Hematopoietic multipotent progenitor cell treated with erythropoietin and hydrocortisone succinate and interleukin-3 and kit ligand, for 8 days (in vitro differentiated cells): ENCODE measurements around the gene NFE2L1.
A peak's percentile ranks its signal among the peaks of the same experiment; 100 is the strongest.
"Not testable (repeated sequence)": the region's sequence is repeated elsewhere in the genome, so short reads cannot be mapped to it uniquely, and the experiment has no call there.

ENCODE experiments used
- DNase-seq: peaks from one replicate; pipeline ENCODE4 v3.0.0-alpha.2; 2015

Gene NFE2L1

GRCh38 chr17:48070195-48070594, 22.0 kb downstream of the NFE2L1 start:
- DNase-seq = no peak

DNA sequence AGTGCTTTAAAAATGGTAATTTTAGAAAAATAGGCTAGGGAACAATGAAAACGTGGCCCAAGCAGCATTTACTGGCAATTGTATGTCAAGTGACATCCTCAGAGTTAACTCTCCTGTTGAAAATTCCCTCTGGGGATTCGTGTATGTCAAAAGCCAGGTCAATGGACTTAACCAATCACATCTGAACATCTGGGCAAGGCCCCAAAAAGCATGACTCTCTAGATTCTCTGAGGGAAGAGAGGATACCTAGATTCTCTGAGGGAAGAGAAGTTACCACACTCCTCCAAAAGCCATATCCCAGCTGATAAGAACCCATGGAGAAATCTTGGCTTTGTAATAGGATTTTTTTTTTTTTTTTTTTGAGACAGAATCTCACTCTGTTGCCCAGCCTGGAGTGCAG, 23.5 kb downstream of the NFE2L1 start:
- no peak for DNase-seq

GRCh38 chr17:48072811-48073210, 24.7 kb downstream of the NFE2L1 start:
- not testable (repeated sequence) for DNase-seq

DNA sequence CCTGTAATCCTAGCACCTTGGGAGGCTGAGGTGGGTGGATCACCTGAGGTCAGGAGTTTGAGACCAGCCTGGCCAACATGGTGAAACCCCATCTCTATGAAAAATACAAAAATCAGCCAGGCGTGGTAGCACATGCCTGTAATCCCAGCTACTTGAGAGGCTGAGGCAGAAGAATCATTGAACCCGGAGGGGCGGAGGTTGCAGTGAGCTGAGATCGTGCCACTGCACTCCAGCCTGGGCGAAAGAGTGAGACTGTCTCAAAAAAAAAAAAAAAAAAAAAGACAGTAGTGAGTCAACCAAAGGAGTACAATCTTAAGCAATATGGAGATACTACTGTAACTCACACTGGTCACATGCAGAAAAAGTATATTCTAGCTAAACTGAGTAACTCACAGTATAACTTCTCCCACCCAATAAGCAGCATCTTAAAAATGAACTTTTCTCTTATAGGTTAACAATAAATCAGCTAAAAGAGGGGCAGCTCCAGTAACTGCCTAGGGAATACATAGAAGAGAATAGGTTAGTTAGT, 25.5 kb downstream of the NFE2L1 start:
- not testable (repeated sequence) for DNase-seq

DNA sequence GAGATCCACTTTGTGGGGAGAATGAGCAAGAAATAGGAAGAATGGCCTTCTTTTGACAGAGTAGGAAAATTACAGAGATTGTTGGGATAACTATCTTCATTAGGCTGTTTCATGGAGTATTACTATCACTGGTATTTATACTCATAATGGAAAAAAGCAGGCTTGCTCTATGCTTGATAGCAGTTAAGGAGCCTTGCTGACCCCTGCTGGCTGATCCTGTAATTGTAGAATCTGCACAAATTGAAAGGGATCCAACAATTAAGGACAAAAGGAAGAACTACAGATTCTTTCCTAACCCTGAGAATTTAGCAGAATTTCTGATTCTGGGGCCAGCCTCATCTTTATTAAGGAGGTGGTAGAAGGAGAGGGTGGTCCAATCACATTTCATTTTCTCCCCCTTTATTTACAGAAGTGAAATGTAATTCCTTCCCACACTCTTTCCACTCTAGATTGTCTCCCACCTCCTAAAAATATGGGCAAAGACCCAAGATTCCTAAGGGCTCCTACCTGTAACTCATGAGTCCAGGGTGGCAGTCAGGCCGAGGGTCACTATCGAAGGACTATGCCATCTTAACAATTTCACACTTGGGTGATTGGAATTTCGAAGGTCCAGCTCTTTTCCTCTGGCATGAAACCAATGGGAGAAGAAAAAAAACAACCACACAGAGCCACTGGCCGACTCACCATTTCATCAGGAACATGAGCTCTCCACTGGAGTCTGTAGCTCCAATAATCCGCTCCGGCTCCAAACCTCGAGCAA, 26.3 kb downstream of the NFE2L1 start:
- peak; percentile 85 for DNase-seq

- not testable (repeated sequence) for DNase-seq
These were observed 29.0 kb downstream of the NFE2L1 start for GRCh38 chr17:48077152-48077551.

DNA sequence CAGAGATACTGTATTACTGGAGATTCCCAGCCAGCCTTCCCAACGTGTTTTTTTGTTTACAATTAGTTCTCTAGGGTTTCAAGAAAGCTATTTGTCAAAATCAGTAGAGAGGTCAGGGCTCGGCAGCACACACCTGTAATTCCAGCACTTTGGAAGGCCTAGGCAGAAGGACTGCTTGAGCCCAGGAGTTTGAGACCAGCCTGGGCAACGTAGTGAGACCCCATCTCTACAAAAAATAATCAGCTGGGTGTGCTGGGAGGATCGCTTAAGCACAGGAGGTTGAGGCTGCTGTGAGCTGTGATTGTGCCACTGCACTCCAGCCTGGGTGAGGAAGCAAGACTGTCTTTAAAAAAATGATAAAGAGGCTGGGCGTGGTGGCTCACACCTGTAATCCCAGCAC, 33.7 kb downstream of the NFE2L1 start:
- DNase-seq = no peak

GRCh38 chr17:48084932-48085331, 36.8 kb downstream of the NFE2L1 start:
- DNase-seq = no peak

GRCh38 chr17:48093341-48094045, 45.3 kb downstream of the NFE2L1 start:
- no peak for DNase-seq

DNA sequence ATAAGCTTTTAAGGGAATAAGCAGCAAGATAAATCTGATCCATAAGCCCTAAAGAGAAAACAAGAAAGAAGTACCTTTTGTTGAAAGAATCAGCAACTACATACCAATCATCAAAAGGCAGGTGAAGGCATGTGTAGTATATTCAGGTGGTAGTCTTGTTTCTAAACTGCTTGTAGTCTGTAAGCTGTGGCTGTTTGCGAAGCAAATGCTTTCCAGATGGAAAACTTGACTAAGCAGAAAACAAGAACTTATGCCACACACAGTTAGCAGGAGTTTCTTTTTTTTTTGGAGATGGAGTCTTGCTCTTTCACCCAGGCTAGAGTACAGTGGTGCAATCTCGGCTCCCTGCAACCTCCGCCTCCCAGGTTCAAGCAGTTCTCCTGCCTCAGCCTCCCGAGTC, 47.5 kb downstream of the NFE2L1 start:
- no peak for DNase-seq

DNA sequence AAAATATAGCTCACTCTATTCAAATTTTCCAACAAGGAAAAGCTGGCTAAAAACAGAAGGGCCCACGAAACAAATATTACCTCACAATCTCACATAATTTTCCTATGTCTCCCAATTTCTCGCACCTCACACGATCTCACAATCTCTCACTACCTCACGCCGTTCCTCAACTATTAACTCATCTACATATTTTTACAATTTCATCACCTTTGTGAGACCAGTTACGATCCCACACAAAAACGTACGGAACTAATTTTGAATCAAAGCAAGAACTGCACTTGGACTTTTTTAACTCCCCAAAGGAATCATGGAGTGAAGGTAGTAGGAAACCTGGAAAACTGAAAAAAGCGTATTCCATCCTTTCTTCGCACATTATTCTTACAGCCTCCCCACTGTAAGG, 52.0 kb downstream of the NFE2L1 start:
- no peak for DNase-seq

DNA sequence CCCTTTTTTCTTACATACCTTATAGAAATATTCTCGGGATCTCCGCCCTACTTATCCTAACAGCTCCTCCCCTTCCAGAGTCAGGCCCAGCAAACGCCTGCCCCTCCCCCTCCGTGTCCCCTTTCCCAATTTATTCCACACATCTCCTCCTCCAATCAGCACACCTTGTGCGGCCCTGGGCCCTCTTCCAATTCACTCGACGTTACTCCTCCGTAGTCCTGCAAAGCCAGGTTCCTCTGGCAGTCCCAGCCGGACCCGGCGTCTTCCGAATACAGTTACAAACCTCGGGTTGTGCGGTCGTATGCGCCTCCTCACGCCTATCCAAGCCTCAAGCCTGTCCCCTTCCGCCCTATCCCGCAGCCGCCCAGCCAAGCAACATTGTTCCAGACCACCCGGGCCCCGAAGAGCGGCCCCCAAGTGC, 52.4 kb downstream of the NFE2L1 start:
- no peak for DNase-seq

DNA sequence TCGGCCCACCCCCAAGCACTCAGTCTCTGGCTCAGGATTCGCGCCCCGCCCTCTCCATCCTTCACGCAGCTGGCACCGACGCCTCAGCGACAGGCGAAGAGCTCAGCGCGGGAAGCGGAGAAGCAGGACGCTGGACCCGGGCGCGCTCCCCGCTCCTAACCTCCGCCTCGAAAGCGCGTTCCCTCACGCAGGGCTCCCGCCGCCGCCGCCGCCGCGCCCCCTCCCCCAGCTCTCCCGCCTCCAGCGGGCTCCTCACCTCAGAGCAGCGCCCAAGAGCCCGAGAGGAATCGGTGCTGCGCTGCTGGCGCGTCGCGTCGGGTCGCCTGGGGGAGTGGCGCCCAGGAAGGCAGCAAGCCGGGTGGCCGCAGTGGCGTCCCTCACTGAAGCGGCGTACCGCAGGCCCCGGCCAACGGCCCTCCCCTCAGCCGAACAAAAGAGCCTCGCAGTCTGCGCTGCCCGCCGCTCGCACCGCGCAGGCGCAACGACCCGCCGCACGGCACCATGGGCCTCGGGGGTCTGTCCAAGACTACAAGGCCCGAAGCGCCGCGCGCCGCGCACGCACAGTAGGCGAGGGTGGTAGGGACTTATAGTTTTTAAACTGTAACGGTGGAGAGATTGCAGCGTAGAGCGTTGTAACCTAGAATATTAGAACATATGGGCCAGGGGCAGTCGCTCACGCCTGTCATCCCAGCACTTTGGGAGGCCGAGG, 53.0 kb downstream of the NFE2L1 start, which contains the start of gene CBX1:
CBX1 (minus strand) TSS at position 467 of the 709 bp plus-strand sequence. CDS start 24,474 bp downstream, outside the sequence.
- DNase-seq = peak; percentile 95

- no peak for DNase-seq
These were observed 54.0 kb downstream of the NFE2L1 start for GRCh38 chr17:48102043-48102750.

DNA sequence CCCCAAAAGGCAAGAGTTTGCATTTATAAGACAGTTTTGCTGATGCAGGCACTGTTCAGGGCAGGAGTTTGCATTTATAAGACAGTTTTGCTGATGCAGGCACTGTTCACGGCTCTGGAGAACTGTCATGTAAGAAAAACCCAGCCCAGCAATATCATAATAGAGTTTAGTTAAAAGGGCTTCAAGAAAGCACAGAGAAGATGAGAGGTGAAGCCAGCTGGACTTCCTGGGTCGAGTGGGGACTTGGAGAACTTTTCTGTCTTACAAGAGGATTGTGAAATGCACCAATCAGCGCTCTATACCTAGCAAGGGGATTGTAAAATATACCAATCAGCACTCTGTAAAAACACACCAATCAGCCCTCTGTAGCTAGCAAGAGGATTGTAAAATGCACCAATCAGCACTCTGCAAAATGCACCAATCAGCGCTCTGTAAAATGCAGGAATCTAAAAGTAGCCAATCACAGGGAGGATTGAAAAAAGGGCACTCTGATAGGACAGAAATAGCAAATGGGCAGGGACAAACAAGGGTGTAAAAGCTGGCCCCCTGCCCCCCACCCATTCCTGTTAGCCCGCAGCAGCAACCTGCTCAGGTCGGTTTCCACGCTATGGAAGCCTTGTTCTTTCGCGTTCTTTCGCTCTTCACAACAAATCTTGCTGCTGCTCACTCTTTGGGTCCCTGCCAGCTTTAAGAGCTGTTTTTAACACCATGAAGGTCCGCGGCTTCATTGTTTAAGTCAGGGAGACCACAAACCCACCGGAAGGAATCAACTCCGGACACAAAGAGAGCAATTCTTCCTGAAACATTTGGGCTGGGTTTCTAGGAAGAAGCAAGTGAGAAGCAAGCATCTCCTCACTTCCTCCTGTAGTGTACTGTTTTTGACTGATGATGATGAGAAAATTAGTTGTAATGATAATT, 54.9 kb downstream of the NFE2L1 start:
- DNase-seq = peak; percentile 46

- DNase-seq = no peak
These were observed 56.3 kb downstream of the NFE2L1 start for GRCh38 chr17:48104440-48104839.

- DNase-seq = no peak
These were observed 58.6 kb downstream of the NFE2L1 start for GRCh38 chr17:48106802-48107136.

DNA sequence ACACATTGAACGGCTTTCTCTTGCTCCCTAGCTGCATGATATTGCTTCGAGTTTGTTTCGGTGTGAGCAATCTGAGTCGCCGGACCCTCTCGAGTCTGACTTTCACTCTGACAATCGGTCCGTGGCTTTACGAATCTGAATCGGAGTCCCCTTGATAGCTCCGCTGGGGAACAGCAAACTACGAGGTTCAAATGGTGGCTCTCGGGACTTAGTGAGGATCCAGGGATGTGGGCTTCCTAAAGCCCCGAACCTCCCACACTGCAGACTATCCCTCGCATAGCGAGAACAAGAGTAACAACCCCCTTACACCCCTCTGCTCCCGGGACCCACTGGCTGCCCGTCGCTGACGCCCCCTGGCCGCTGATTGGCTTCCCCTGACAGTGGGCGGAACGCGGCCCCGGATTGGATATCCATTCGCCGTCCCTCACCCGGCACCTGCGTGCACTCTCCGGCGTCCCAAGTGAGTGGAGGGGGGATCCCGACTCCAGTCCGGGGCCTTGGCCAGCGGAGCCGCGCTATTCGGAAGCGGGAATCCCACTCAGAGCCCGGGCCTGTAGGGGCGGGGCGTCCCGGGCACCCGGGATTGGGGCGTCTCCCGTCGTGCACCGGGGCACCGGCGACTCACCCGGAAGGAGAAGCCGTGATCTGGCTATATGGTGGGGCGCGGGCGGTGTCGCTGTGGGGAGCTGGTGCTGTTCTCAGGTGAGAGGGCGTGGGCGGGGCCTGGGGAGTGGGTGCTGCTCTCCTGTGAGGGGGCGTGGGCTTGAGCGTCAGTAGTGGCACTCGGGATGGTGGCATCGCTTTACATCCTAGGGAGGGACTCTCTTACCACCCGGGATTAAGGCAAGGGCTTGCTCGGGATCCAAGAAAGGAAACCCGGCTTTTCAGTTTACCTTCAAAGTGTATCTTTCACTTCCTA, 59.2 kb downstream of the NFE2L1 start, which contains the start of gene SNX11:
SNX11 (plus strand) TSS at position 630 of the 919 bp plus-strand sequence. CDS start 4,278 bp downstream, outside the sequence.
- DNase-seq = peak; percentile 88

GRCh38 chr17:48110761-48111160, 62.6 kb downstream of the NFE2L1 start:
- DNase-seq = no peak
